Hematopoietic multipotent progenitor cell treated with erythropoietin and hydrocortisone succinate and interleukin-3 and kit ligand, for 17 days (in vitro differentiated cells): ENCODE measurements around the gene SEL1L3.

Source experiments
- DNase-seq: peaks from one replicate; pipeline ENCODE4 v3.0.0-alpha.2; 2015; ENCODE audit warnings: low spot score

The SEL1L3 gene

GRCh38 chr4:25790024-25790423 is 72.8 kb downstream of the SEL1L3 start:
- DNase-seq: no peak

- DNase-seq: no peak
Measured at GRCh38 chr4:25788703-25789238, 74.0 kb downstream of the SEL1L3 start.

DNA sequence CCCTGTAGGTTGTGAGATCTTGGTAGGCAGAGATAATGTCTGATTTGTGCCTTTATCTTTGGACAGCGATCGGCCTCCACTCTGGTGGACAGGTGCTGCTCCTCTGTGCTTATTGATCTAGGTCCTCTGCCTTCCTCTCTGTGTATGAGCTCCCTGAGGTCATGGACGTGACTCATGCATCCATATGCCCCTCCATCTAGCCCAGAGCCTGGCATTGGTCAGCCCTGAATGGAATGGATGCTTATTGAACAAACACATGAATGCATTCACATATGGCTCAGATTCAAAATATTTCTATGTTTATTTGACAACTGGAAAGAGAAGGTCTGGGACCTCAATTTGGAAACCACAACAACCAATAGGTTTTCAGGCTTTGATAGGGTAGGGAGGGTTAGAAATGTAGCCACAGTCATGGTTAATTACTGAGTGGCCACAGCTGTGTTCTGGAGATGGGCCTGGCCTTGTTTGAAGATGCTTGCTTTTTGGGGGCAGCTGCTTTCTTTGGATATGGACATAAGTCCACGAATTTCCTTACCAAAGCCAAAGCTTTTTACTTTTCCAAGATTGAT is 76.2 kb downstream of the SEL1L3 start:
- DNase-seq: no peak

DNA sequence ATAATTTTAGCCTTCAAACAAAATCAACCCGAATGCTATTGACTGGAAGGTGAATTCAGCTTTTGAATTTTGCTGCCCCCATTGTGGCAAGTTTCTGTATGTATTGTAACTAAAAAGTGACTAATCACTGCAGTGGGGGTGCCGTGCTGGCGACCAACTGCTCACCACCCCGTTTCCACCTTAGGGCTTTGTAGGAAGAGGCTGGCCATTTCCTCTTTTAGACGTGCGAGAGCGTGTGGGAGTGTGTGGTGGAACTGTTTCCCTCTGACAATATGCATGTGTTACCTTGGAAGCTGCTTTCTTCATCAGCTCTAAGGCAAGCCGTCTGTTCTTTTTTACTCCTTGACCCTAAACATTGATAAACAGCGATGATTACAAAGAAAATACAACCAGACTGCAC is 78.8 kb downstream of the SEL1L3 start:
- no peak for DNase-seq

GRCh38 chr4:25783126-25783525 is 79.7 kb downstream of the SEL1L3 start:
- DNase-seq: no peak

DNA sequence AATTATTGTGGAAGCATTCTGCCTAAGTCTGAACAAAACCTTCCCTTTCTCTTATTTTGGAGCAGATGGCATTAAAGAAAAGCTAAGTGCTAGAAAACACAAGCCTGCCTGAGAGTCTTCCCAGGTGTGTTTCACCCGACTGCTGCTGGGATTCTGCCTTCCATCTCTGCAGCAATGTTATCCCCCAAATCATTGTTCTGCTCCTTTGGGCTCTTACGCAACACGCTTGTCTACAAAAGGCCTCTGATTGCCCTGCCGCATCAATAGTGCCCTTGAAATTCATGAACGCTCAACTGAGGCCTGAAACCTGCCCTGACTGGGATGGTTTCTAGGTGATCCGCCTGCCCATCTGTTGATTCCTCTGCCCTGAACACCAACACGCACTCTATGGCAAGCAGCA is 80.3 kb downstream of the SEL1L3 start:
- DNase-seq: no peak

DNA sequence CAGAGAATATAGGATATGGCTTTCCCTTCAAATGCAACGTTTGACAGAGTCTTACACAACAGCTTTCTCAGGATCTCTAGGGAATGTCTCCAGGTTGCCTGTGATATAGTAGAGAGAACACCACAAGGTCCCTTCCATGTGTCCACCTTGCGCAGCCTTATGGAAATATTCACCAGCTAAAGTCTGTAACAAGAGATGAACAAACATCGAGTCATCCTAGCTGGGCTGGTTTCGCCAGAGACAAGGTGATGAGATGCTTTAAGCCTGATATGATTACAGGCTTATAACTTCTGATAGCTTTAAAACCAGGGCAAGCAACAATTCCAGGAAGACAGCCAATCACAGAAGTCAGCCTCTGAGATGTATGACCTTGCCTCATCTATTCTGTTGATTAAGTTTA is 83.8 kb downstream of the SEL1L3 start:
- no peak for DNase-seq

DNA sequence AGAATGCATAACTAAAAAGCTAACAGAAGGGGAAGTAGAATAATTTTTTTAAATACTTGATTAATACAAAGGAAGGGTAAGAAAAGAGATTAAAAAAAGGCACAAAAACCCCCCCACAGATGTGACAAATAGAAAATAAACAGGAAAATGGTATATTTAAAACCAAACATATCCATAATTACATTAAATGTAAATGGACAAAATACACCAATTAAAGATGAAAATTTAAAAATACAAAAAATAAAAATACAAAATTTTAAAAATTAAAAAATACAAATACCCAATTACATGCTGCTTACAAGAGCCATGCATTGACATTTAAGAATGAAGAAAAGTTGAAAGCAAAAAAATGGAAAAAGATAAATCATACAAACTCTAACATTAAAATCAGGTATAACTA is 86.0 kb downstream of the SEL1L3 start:
- no peak for DNase-seq

GRCh38 chr4:25775166-25775565 is 87.6 kb downstream of the SEL1L3 start:
- DNase-seq: no peak

- DNase-seq: no peak
Measured at GRCh38 chr4:25773358-25773757, 89.4 kb downstream of the SEL1L3 start.

DNA sequence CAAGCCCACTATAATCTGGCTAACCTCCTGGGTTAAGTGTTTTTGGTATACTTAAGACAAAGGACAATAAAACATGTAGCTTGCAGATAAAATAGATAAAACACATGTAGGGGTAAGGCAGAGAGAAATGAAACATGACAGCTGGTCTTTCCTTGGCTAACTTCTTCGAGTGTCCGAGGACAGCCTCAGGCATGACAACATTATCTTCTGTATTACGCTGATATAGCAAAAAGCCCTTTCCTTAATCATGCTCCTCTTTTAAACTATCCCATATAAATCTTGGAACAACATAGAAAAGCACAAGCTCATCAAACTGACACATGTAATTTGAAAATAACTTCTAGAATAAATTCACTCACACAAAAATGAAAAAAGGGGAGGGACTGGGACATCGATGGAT is 91.1 kb downstream of the SEL1L3 start:
- no peak for DNase-seq

DNA sequence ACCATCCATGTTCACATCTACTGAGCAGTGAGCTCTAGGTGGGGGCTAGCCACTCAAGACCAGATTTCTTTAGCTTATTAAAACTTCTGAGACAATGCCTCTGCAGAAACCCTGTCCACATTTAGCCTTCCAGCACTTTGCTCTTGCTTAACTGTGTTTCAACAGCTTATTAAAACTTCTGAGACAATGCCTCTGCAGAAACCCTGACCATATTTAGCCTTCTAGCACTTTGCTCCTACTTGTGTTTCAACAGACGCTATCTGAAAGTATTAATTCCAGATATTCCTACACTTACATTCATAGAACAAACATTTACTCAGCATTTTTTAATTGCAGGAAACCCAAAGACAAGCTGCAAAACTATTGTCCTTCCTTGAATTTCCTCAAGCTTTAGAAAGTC is 91.9 kb downstream of the SEL1L3 start:
- no peak for DNase-seq

GRCh38 chr4:25769251-25769650 is 93.5 kb downstream of the SEL1L3 start:
- no peak for DNase-seq

- no peak for DNase-seq
Measured at GRCh38 chr4:25767877-25768725, 94.7 kb downstream of the SEL1L3 start.

GRCh38 chr4:25760518-25761157 is 102.2 kb downstream of the SEL1L3 start:
- no peak for DNase-seq

DNA sequence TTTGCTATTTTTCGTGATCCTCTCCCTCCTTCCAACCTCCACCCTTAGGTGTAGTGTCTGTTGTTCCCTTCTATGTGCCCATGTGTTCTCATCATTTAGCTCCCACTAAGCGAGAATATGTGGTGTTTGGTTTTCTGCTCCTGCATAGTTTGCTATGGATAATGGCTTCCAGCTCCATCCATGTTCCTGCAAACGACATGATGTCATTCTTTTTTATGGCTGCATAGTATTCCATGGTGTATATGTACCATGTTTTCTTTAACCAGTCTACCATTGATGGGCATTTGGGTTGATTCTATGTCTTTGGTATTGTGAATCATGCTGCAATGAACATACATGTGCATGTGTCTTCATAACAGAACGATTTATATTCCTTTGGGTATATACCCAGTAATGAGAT is 102.7 kb downstream of the SEL1L3 start:
- DNase-seq: no peak

DNA sequence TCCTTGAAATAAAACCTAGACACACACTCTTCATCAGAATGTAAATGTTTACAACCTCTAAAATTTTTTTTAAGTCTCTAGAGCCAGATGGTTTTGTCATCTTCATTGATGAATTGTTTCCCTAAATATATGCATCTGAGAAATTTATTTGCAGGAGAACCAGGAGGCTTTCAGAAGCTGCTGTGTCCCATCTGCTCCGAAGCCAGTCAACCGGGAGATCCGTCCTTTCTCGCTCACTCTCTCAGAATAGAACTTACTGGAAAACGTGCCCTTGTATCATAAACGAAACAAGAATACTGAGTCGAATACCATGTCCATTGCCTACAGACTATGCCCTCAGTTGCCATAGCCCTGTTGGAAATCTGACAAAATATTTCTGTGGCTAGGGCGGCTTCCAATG is 103.7 kb downstream of the SEL1L3 start:
- no peak for DNase-seq

GRCh38 chr4:25757452-25757851 is 105.3 kb downstream of the SEL1L3 start:
- DNase-seq: no peak

- no peak for DNase-seq
Measured at GRCh38 chr4:25756503-25756902, 106.3 kb downstream of the SEL1L3 start.

GRCh38 chr4:25755911-25756310 is 106.9 kb downstream of the SEL1L3 start:
- DNase-seq: no peak

DNA sequence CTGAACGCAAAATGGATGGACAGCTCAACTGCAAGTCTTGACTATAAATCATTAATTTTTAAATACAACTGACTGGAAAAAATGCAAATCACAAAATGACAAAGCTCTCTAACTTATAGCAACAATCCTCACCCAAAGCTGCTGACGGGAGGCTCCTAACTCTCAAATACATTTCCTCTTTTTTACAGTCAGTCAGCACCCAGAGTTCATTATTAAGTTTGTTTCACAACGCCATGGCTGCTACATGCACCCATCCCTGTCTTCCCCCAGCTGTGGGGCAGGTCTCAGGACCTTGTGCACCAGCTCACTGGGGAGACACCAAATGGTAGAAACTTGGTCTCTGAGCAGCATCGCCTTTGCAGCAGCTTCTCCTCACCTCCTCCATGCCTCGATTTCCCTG is 109.5 kb downstream of the SEL1L3 start:
- DNase-seq: no peak

DNA sequence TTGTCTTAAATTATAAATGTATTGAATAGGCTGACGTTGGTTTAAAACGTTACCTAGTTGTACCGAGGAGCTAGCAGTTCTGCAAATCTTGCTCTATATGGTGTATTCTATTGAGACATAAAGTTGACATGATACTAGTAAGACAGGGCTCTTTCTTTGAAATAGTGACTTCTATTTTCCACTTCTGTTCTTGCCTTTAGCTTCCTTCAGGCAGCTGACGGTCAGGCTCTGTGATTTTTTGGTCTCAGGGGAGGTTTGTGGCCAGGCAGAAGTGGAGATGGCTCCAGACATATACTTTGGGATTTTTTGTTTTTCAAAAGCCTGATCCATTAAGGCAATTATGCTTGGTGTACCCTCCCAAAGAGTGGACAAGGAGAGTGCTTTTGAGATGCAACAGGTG is 111.9 kb downstream of the SEL1L3 start:
- no peak for DNase-seq

- DNase-seq: no peak
Measured at GRCh38 chr4:25749150-25749794, 113.5 kb downstream of the SEL1L3 start.
